Measurements from ENCODE around the gene ECI1.
A peak's percentile ranks its signal among the peaks of the same experiment; 100 is the strongest.

The ECI1 gene

GRCh38 chr16:2236337-2237101 lies 14.9 kb downstream of the ECI1 start, which contains the start of gene DNASE1L2:
Gene DNASE1L2, plus strand, starts transcription at chr16:2236444. Its CDS starts 373 bp downstream, at chr16:2236817.
- DNase-seq (ENCODE audit: low read depth) = no peak
- no peak for TF ChIP-seq CTCF (conservative IDR thresholded peaks at IDR 0.05; ENCODE audit: control insufficient read depth, insufficient read depth, low read depth, low read length)
- peak within 1 kb of the TSS; percentile 12 for H3K4me3 ChIP-seq (ENCODE audit: control insufficient read depth, low read depth, low read length)

DNA sequence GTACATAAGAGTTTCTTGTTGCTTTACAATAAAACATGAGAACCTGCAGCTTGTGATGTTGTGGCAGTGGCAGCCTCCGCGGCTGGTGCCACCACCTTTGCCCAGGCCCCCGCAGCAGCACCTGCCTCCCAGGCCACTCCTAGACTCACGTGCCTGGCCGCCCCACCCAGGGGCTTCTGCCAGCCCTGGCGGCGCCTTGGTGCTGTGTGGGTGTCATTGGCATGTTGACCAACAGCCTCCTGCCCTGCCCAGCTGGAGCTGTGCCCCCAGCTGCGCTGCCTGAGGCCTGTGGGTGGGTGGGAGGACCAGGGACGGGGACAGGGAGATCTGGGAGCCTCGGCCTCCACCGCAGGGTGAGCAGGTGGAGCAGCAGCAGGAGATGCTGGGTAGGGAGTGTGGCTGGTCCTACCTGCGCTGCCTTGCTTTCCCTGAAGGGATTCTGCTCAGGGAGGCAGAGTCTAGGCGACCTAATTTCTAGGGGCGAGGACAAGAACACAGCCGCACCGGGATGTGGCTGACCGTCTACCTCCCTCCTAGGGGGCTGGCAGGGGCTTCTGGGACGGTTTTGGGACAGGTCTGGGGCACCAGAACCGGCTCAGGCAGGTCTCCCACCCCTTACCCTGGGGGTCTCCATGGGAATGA lies 15.6 kb downstream of the ECI1 start:
- no peak for DNase-seq (ENCODE audit: low read depth)
- no peak for TF ChIP-seq CTCF (conservative IDR thresholded peaks at IDR 0.05; ENCODE audit: control insufficient read depth, insufficient read depth, low read depth, low read length)
- no peak overlapping the region for H3K4me3 ChIP-seq (ENCODE audit: control insufficient read depth, low read depth, low read length)

DNA sequence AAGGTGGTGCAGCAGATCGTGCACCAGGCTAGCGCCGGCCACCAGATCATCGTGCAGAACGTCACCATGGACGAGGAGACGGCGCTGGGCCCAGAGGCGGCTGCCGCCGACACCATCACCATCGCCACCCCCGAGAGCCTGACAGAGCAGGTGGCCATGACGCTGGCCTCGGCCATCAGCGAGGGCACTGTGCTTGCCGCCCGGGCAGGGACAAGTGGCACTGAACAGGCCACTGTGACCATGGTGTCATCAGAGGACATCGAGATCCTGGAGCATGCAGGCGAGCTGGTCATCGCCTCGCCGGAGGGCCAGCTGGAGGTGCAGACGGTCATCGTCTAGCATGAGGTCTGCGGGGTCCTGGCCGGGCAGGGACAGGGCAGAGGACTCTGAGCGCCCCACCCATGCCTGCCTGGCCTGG lies 16.1 kb downstream of the ECI1 start:
- no peak for TF ChIP-seq CTCF (conservative IDR thresholded peaks at IDR 0.05; ENCODE audit: control insufficient read depth, insufficient read depth, low read depth, low read length)
- no peak overlapping the region for H3K4me3 ChIP-seq (ENCODE audit: control insufficient read depth, low read depth, low read length)
- DNase-seq (ENCODE audit: low read depth) = no peak

DNA sequence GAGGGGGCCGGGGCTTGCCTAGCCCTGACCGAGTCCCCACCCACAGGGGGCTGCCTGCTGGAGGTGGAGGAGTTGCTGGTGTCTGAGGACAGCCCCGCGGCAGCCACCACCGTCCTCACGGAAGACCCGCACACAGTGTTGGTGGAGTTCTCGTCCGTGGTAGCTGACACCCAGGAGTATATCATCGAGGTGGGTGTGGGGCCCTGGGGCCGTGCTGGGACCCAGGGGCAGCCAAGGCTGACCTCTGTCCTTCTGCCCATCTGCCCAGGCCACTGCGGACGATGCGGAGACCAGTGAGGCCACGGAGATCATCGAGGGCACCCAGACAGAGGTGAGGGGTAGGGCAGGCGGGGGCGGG lies 16.6 kb downstream of the ECI1 start:
- no peak for DNase-seq (ENCODE audit: low read depth)
- no peak overlapping the region for H3K4me3 ChIP-seq (ENCODE audit: control insufficient read depth, low read depth, low read length)
- TF ChIP-seq CTCF (conservative IDR thresholded peaks at IDR 0.05; ENCODE audit: control insufficient read depth, insufficient read depth, low read depth, low read length) = no peak

GRCh38 chr16:2233872-2234812 lies 17.2 kb downstream of the ECI1 start:
- no peak for DNase-seq (ENCODE audit: low read depth)
- TF ChIP-seq CTCF (conservative IDR thresholded peaks at IDR 0.05; ENCODE audit: control insufficient read depth, insufficient read depth, low read depth, low read length) = no peak
- H3K4me3 ChIP-seq (ENCODE audit: control insufficient read depth, low read depth, low read length) = no peak overlapping the region

DNA sequence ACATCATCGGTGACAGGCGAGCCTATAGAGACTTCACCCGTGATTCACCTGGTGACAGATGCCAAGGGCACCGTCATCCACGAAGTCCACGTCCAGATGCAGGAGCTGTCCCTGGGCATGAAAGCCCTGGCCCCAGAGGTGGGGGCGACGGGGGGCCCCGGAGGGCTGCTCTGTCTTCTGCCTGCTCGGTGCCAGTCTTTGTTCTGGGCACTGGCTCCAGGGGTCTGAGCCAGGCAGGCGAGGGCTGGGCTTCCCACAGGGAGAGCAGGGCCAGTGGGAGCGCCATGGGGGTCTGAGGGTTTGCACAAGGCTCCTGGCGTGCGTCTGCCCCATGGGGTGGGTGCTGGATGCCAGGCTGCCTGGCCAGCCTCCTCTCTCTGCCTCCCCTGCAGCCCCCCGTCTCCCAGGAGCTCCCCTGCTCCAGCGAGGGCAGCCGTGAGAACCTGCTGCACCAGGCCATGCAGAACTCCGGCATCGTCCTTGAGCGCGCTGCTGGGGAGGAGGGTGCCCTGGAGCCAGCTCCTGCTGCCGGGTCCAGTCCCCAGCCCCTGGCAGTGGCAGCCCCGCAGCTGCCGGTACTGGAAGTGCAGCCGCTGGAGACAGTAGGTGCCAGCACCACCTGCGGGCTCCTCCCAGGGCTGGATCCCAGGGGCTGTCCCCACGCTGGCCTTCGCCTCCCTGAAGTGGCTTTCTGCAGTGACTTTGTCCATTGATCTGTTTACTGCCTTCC lies 18.2 kb downstream of the ECI1 start:
- no peak for TF ChIP-seq CTCF (conservative IDR thresholded peaks at IDR 0.05; ENCODE audit: control insufficient read depth, insufficient read depth, low read depth, low read length)
- H3K4me3 ChIP-seq (ENCODE audit: control insufficient read depth, low read depth, low read length) = no peak overlapping the region
- no peak for DNase-seq (ENCODE audit: low read depth)
